CD14-positive monocyte (primary cell): Measurements from ENCODE around the gene PHLDA2. TPM values are rescaled to one million over a fixed set of nuclear protein-coding genes. Genes with fewer than 3 reads are reported as not detected.

Experiments used
- DNase-seq, 3 donors: peaks; one replicate each; pipeline ENCODE4 v3.0.0-alpha.2; 2011 to 2022
- H2AFZ ChIP-seq: 2 replicates; pipeline ENCODE4 v1.6.0; 2012; ENCODE audit warnings: mild to moderate bottlenecking, low read depth, low read length, inconsistent platforms; ENCODE audit not compliant: insufficient read depth, poor library complexity, severe bottlenecking
- H3K27ac ChIP-seq, 2 donors: 1 replicate in 1 of 2; 2 replicates in 1 of 2; pipeline ENCODE4 v1.5.1; 2012 to 2013; ENCODE audit warnings: low read length in 2 of 2, control low read depth in 1 of 2, inconsistent platforms in 1 of 2, low read depth in 1 of 2, mild to moderate bottlenecking in 1 of 2
- H3K27me3 ChIP-seq, 2 donors: one replicate each; pipeline versions ENCODE4 v1.6.0 to v1.6.1; 2011 to 2013; ENCODE audit warnings: low read length in 2 of 2; ENCODE audit not compliant: control insufficient read depth in 2 of 2, insufficient read depth in 2 of 2
- H3K36me3 ChIP-seq, 2 donors: replicated peaks in 1 of 2; 1 replicate in 1 of 2; 2 replicates in 1 of 2; pipeline versions ENCODE4 v1.5.1 to v1.6.1; 2012 to 2013; ENCODE audit warnings: low read length in 2 of 2, control low read depth in 1 of 2, inconsistent platforms in 1 of 2, mild to moderate bottlenecking in 1 of 2; ENCODE audit not compliant: insufficient read depth in 2 of 2, control insufficient read depth in 1 of 2
- H3K4me1 ChIP-seq, 2 donors: 1 replicate in 1 of 2; 2 replicates in 1 of 2; pipeline versions ENCODE4 v1.5.1 to v1.6.1; 2012 to 2013; ENCODE audit warnings: low read length in 2 of 2, control low read depth in 1 of 2, inconsistent platforms in 1 of 2, mild to moderate bottlenecking in 1 of 2, moderate library complexity in 1 of 2; ENCODE audit not compliant: insufficient read depth in 2 of 2, control insufficient read depth in 1 of 2
- H3K4me2 ChIP-seq: replicated peaks from 2 replicates; pipeline ENCODE3; 2012; ENCODE audit warnings: low read length, moderate library complexity, mild to moderate bottlenecking; ENCODE audit not compliant: poor library complexity, severe bottlenecking; ENCODE audit errors: extremely low read depth
- H3K4me3 ChIP-seq, 3 experiments: fragments of 200-600 bp in 1 of 3; sonication (generic) in 1 of 3; replicated peaks in 1 of 3; 1 replicate in 2 of 3; 2 replicates in 1 of 3; pipeline ENCODE4 v1.5.1; 2011 to 2013; ENCODE audit warnings: low read length in 3 of 3, mild to moderate bottlenecking in 3 of 3, control low read depth in 2 of 3, low read depth in 2 of 3, inconsistent platforms in 1 of 3, moderate library complexity in 1 of 3
- H3K79me2 ChIP-seq: 2 replicates; pipeline ENCODE4 v1.6.0; 2012; ENCODE audit warnings: mild to moderate bottlenecking, control low read depth, inconsistent platforms, low read length, moderate library complexity; ENCODE audit not compliant: insufficient read depth
- H3K9ac ChIP-seq: 2 replicates; pipeline ENCODE4 v1.6.0; 2017; ENCODE audit warnings: low read length, mild to moderate bottlenecking; ENCODE audit not compliant: insufficient read depth, poor library complexity, severe bottlenecking
- H3K9me3 ChIP-seq, 2 donors: replicated peaks in 1 of 2; 1 replicate in 1 of 2; 2 replicates in 1 of 2; pipeline versions ENCODE4 v1.5.1 to v1.6.1; 2012 to 2013; ENCODE audit warnings: low read length in 2 of 2, control low read depth in 1 of 2; ENCODE audit not compliant: control insufficient read depth in 1 of 2, insufficient read depth in 1 of 2
- H4K20me1 ChIP-seq: 2 replicates; pipeline ENCODE4 v1.6.0; 2012; ENCODE audit warnings: mild to moderate bottlenecking, low read length, control low read depth, moderate library complexity; ENCODE audit not compliant: insufficient read depth
- H3K27ac Mint-ChIP-seq, 7 donors: one replicate each; pipeline ENCODE4 v1.8.0; 2020; ENCODE audit warnings: mild to moderate bottlenecking in 7 of 7, mixed read lengths in 7 of 7, moderate library complexity in 6 of 7, inconsistent platforms in 2 of 7
- H3K27me3 Mint-ChIP-seq, 3 donors: one replicate each; pipeline ENCODE4 v1.8.0; 2021 to 2022; ENCODE audit warnings: low read depth in 3 of 3, mild to moderate bottlenecking in 3 of 3, mixed read lengths in 3 of 3, moderate library complexity in 3 of 3, inconsistent platforms in 1 of 3
- H3K36me3 Mint-ChIP-seq, 2 donors: one replicate each; pipeline ENCODE4 v1.8.0; 2020; ENCODE audit warnings: mixed read lengths in 2 of 2, inconsistent platforms in 1 of 2, mild to moderate bottlenecking in 1 of 2
- H3K4me1 Mint-ChIP-seq: one replicate; pipeline ENCODE4 v1.8.0; 2020; ENCODE audit warnings: mild to moderate bottlenecking, mixed read lengths
- H3K4me3 Mint-ChIP-seq, 2 donors: one replicate each; pipeline ENCODE4 v1.8.0; 2020; ENCODE audit warnings: mild to moderate bottlenecking in 2 of 2, mixed read lengths in 2 of 2, moderate library complexity in 1 of 2
- H3K9me3 Mint-ChIP-seq, 7 donors: one replicate each; pipeline ENCODE4 v1.8.0; 2020 to 2022; ENCODE audit warnings: mixed read lengths in 7 of 7, mild to moderate bottlenecking in 6 of 7, moderate library complexity in 6 of 7, inconsistent platforms in 2 of 7
- CTCF ChIP-seq: fragments of 200-600 bp; IDR thresholded peaks from one replicate; pipeline ENCODE4 v1.8.0; 2022; ENCODE audit warnings: antibody characterized with exemption, mild to moderate bottlenecking
- WGBS: methylation state at CpG from one replicate; pipeline ENCODE4 v1.1.5; 2013; ENCODE audit warnings: missing lambda C conversion rate; ENCODE audit not compliant: insufficient coverage; 5-methylcytosine and 5-hydroxymethylcytosine counted together
- intact Hi-C, 2 donors: fragments of 100-400 bp; cut with micrococcal nuclease; formaldehyde crosslinking; loops; one replicate each; pipeline versions ENCODE4 v1.15.0 to v1.15.1; 2023
- polyA plus RNA-seq, 3 donors: library from polyadenylated mRNA; depleted of rRNA in 1 of 3; unstranded in 2 of 3; stranded (reverse) in 1 of 3; fragments of 300-500 nt in 2 of 3; fragments of >200 nt in 1 of 3; fragmentation: Illumina TruSeq in 2 of 3; gene quantifications; 1 replicate in 2 of 3; 2 replicates in 1 of 3; pipeline ENCODE4 v1.2.3, GENCODE V29; 2012 to 2021

The PHLDA2 gene
- polyA plus RNA-seq, 3 donors, result 2.6 to 54.5 (median 4.7) TPM

- Mint-ChIP-seq H3K27me3 (peaks cover 19 to 27% (median 20%) of the 10 kb centered on the region in 3 donors), H3K9me3 (peaks cover 0 to 2% (median 0%) of the 10 kb centered on the region in 7 donors), H3K4me3 (no peak overlapping the region), H3K27ac (peak overlapping the region in 1 of 7 donors; percentile 42), H3K4me1 (peaks cover 15% of the 10 kb centered on the region), H3K36me3 (peaks cover 4 to 17% of the 10 kb centered on the region in 2 donors)
- Histone ChIP-seq H3K27ac (no peak overlapping the region), H3K79me2 (no peaks in the 10 kb centered on the region), H3K4me3 (no peak overlapping the region), H2AFZ (no peak overlapping the region), H3K27me3 (peaks cover 0 to 3% of the 10 kb centered on the region in 2 donors), H3K36me3 (no peaks in the 10 kb centered on the region), H4K20me1 (peaks cover 19% of the 10 kb centered on the region), H3K9me3 (no peaks in the 10 kb centered on the region), H3K9ac (no peak overlapping the region), H3K4me1 (no peaks in the 10 kb centered on the region), H3K4me2 (no peak overlapping the region)
- intact Hi-C loops, result no loop called here
- no peak for TF ChIP-seq CTCF
- no peak for DNase-seq
- 79% methylated on average over 13 of the region's 13 CpGs for WGBS
Observed at GRCh38 chr11:2913019-2913431, 16.2 kb downstream of the PHLDA2 start.

DNA sequence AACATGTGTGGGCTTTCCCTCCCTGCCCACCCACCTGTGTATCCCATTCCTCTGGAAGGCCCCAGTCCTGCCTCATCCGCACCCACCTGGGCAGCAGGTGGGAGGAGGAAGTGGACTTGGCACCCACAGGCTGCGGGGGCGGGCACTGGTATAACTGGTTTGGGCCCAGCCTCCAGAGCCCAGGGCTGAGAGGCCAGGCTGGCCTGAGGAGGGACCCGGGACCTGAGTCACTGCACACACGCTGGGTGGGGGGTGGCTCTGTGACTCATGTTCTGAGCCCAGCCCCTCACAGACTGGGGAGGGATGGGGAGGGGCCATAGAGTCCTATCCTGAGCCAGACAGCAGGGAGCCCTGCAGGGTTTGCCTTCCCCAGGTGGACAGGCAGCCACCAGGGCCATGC lies 16.7 kb downstream of the PHLDA2 start:
- H3K4me2 ChIP-seq, result no peak overlapping the region
- H3K9ac ChIP-seq, result no peak overlapping the region
- no peaks in the 10 kb centered on the region for H3K36me3 ChIP-seq
- no peaks in the 10 kb centered on the region for H3K9me3 ChIP-seq
- Mint-ChIP-seq H3K4me3 (no peak overlapping the region), H3K9me3 (peaks cover 0 to 2% (median 0%) of the 10 kb centered on the region in 7 donors), H3K27ac (no peak overlapping the region), H3K36me3 (peaks cover 4 to 23% of the 10 kb centered on the region in 2 donors), H3K4me1 (peaks cover 15% of the 10 kb centered on the region), H3K27me3 (peaks cover 17 to 30% (median 20%) of the 10 kb centered on the region in 3 donors)
- 59% methylated on average over 4 of the region's 5 CpGs for WGBS
- peaks cover 19% of the 10 kb centered on the region for H4K20me1 ChIP-seq
- no peaks in the 10 kb centered on the region for H3K79me2 ChIP-seq
- no peak overlapping the region for H3K27ac ChIP-seq
- peaks cover 0 to 3% of the 10 kb centered on the region in 2 donors for H3K27me3 ChIP-seq
- no peaks in the 10 kb centered on the region for H3K4me1 ChIP-seq
- intact Hi-C loops, result no loop called here
- H2AFZ ChIP-seq, result no peak overlapping the region
- DNase-seq, result peak; percentile 49 to 73 (median 59)
- TF ChIP-seq CTCF, result no peak
- H3K4me3 ChIP-seq, result no peak overlapping the region
